ENCODE measurements around the gene PARD3B.

The PARD3B gene

GRCh38 chr2:204705243-204705932 lies 160.1 kb downstream of the PARD3B start:
- no peak for DNase-seq (ENCODE audit: low spot score)

- no peak for DNase-seq (ENCODE audit: low spot score)
Measured at GRCh38 chr2:204706939-204707338, 161.7 kb downstream of the PARD3B start.

GRCh38 chr2:204713211-204713610 lies 167.9 kb downstream of the PARD3B start:
- no peak for DNase-seq (ENCODE audit: low spot score)

- DNase-seq (ENCODE audit: low spot score), result no peak
Measured at GRCh38 chr2:204715361-204715760, 170.1 kb downstream of the PARD3B start.

GRCh38 chr2:204717591-204717990 lies 172.3 kb downstream of the PARD3B start:
- DNase-seq (ENCODE audit: low spot score), result no peak

- no peak for DNase-seq (ENCODE audit: low spot score)
Measured at GRCh38 chr2:204718607-204719006, 173.3 kb downstream of the PARD3B start.

- no peak for DNase-seq (ENCODE audit: low spot score)
Measured at GRCh38 chr2:204720874-204721273, 175.6 kb downstream of the PARD3B start.

- no peak for DNase-seq (ENCODE audit: low spot score)
Measured at GRCh38 chr2:204722207-204722606, 176.9 kb downstream of the PARD3B start.

GRCh38 chr2:204722691-204723090 lies 177.4 kb downstream of the PARD3B start:
- DNase-seq (ENCODE audit: low spot score), result no peak

- no peak for DNase-seq (ENCODE audit: low spot score)
Measured at GRCh38 chr2:204725693-204726360, 180.6 kb downstream of the PARD3B start.

GRCh38 chr2:204726831-204727230 lies 181.6 kb downstream of the PARD3B start:
- no peak for DNase-seq (ENCODE audit: low spot score)

GRCh38 chr2:204727368-204727767 lies 182.1 kb downstream of the PARD3B start:
- DNase-seq (ENCODE audit: low spot score), result no peak

- no peak for DNase-seq (ENCODE audit: low spot score)
Measured at GRCh38 chr2:204730603-204731002, 185.3 kb downstream of the PARD3B start.

GRCh38 chr2:204732019-204732418 lies 186.7 kb downstream of the PARD3B start:
- DNase-seq (ENCODE audit: low spot score), result no peak

- no peak for DNase-seq (ENCODE audit: low spot score)
Measured at GRCh38 chr2:204737296-204737695, 192.0 kb downstream of the PARD3B start.

GRCh38 chr2:204738721-204739120 lies 193.4 kb downstream of the PARD3B start:
- DNase-seq (ENCODE audit: low spot score), result no peak

- no peak for DNase-seq (ENCODE audit: low spot score)
Measured at GRCh38 chr2:204743393-204743960, 198.2 kb downstream of the PARD3B start.

- DNase-seq (ENCODE audit: low spot score), result no peak
Measured at GRCh38 chr2:204744506-204744905, 199.2 kb downstream of the PARD3B start.

GRCh38 chr2:204748286-204748685 lies 203.0 kb downstream of the PARD3B start:
- DNase-seq (ENCODE audit: low spot score), result no peak

GRCh38 chr2:204749319-204749718 lies 204.0 kb downstream of the PARD3B start:
- no peak for DNase-seq (ENCODE audit: low spot score)

- no peak for DNase-seq (ENCODE audit: low spot score)
Measured at GRCh38 chr2:204750389-204750788, 205.1 kb downstream of the PARD3B start.

- DNase-seq (ENCODE audit: low spot score), result no peak
Measured at GRCh38 chr2:204751472-204751871, 206.2 kb downstream of the PARD3B start.

GRCh38 chr2:204753841-204754240 lies 208.6 kb downstream of the PARD3B start:
- no peak for DNase-seq (ENCODE audit: low spot score)
